G401 (cell line): Measurements from ENCODE around the gene HSFX3. TPM values are rescaled to one million over a fixed set of nuclear protein-coding genes. Genes with fewer than 3 reads are reported as not detected.
"Not testable (repeated sequence)": the region's sequence is repeated elsewhere in the genome, so short reads cannot be mapped to it uniquely, and the experiment has no call there.

Experiments used
- DNase-seq: peaks from one replicate; pipeline ENCODE4 v3.0.0-alpha.2; 2015; ENCODE audit warnings: low spot score
- in situ Hi-C: cut with HindIII; loops from 2 replicates; pipeline ENCODE4 v1.10.0; 2016; ENCODE audit warnings: low sequenced_read_pairs, mixed read lengths
- total RNA-seq: library from RNA; depleted of rRNA; stranded (reverse); fragments of >200 nt; shearing (Covaris generic); gene quantifications from 2 replicates; pipeline ENCODE4 v1.2.3, GENCODE V29; 2014

The HSFX3 gene
- total RNA-seq, 1 experiment from 2014 or later: not detected

GRCh38 chrX:149522916-149523315, 26.8 kb downstream of the HSFX3 start:
- DNase-seq: no peak
- in situ Hi-C loops: no loop called here

- no peak for DNase-seq
- in situ Hi-C loops: no loop called here
Measured at GRCh38 chrX:149521438-149521837, 28.3 kb downstream of the HSFX3 start.

- DNase-seq, in situ Hi-C loops: not testable (repeated sequence)
Measured at GRCh38 chrX:149520636-149521277, 29.0 kb downstream of the HSFX3 start.

GRCh38 chrX:149518236-149518635, 31.5 kb downstream of the HSFX3 start:
- in situ Hi-C loops: no loop called here
- no peak for DNase-seq

- in situ Hi-C loops: no loop called here
- DNase-seq: no peak
Measured at GRCh38 chrX:149517308-149517707, 32.4 kb downstream of the HSFX3 start.

- no peak for DNase-seq
- in situ Hi-C loops: no loop called here
Measured at GRCh38 chrX:149516604-149517003, 33.1 kb downstream of the HSFX3 start.

GRCh38 chrX:149515954-149516602, 33.6 kb downstream of the HSFX3 start:
- DNase-seq: no peak
- in situ Hi-C loops: no loop called here

GRCh38 chrX:149513825-149514428, 35.8 kb downstream of the HSFX3 start:
- in situ Hi-C loops: no loop called here
- no peak for DNase-seq

GRCh38 chrX:149512225-149512885, 37.4 kb downstream of the HSFX3 start:
- DNase-seq: peak; percentile 33
- in situ Hi-C loops: no loop called here

- no peak for DNase-seq
- in situ Hi-C loops: no loop called here
Measured at GRCh38 chrX:149511081-149511480, 38.6 kb downstream of the HSFX3 start.

- DNase-seq: no peak
- in situ Hi-C loops: no loop called here
Measured at GRCh38 chrX:149510386-149510785, 39.3 kb downstream of the HSFX3 start.

- no peak for DNase-seq
- in situ Hi-C loops: no loop called here
Measured at GRCh38 chrX:149508467-149508866, 41.3 kb downstream of the HSFX3 start.

- in situ Hi-C loops: no loop called here
- no peak for DNase-seq
Measured at GRCh38 chrX:149506349-149506748, 43.4 kb downstream of the HSFX3 start.

GRCh38 chrX:149505671-149506070, 44.1 kb downstream of the HSFX3 start:
- in situ Hi-C loops: no loop called here
- DNase-seq: no peak

- DNase-seq: peak; percentile 92
- in situ Hi-C loops: no loop called here
Measured at GRCh38 chrX:149504915-149505651, 44.6 kb downstream of the HSFX3 start, which contains the start of gene IDS. Gene IDS, minus strand, starts transcription at chrX:149505306. Its CDS starts 169 bp downstream, at chrX:149505137.

GRCh38 chrX:149504226-149504914, 45.4 kb downstream of the HSFX3 start:
- in situ Hi-C loops: no loop called here
- peak; percentile 47 for DNase-seq

- DNase-seq: peak; percentile 44
Measured at GRCh38 chrX:149503446-149503845, 46.3 kb downstream of the HSFX3 start.

GRCh38 chrX:149502923-149503322, 46.8 kb downstream of the HSFX3 start:
- DNase-seq, in situ Hi-C loops: not testable (repeated sequence)

More at GRCh38 chrX:149503446-149503845, 46.3 kb downstream of the HSFX3 start:
- in situ Hi-C loops: not testable (repeated sequence)

GRCh38 chrX:149499766-149500165, 50.0 kb downstream of the HSFX3 start:
- no peak for DNase-seq
- in situ Hi-C loops: no loop called here
